Measurements from ENCODE around the gene MRM2. TPM values are rescaled to one million over a fixed set of nuclear protein-coding genes. Genes with fewer than 3 reads are reported as not detected.

The MRM2 gene
- total RNA-seq, 4 donors from 2014 or later = 13.4 to 24.7 (median 15.8) TPM

- whole genome bisulfite sequencing, 2 donors = 84 to 96% methylated on average over 7 to 8 of the region's 9 CpGs
- peaks cover 0 to 66% (median 0%) of the 10 kb centered on the region in 3 donors for H3K36me3 ChIP-seq
- no peaks in the 10 kb centered on the region for H3K9me3 ChIP-seq
- H3K27me3 ChIP-seq = no peaks in the 10 kb centered on the region
- TF ChIP-seq EP300 (IDR thresholded peaks at IDR 0.05) (no peak), POLR2A (IDR thresholded peaks at IDR 0.05) (no peak), CTCF (IDR thresholded peaks at IDR 0.05) (no peak)
- H3K27ac ChIP-seq = no peak overlapping the region
- no peak overlapping the region for H3K4me3 ChIP-seq
- H3K4me1 ChIP-seq = peaks cover 0 to 16% (median 3%) of the 10 kb centered on the region in 4 donors
- DNase-seq (ENCODE audit: low spot score in 2 of 2) = no peak
These were observed 11.0 kb upstream of the MRM2 start for GRCh38 chr7:2253021-2253420.

- TF ChIP-seq EP300 (IDR thresholded peaks at IDR 0.05) (no peak), CTCF (IDR thresholded peaks at IDR 0.05) (no peak), POLR2A (IDR thresholded peaks at IDR 0.05) (no peak)
- no peaks in the 10 kb centered on the region for H3K9me3 ChIP-seq
- 52 to 59% methylated on average over 19 to 20 of the region's 24 CpGs for WGBS, 2 donors
These were observed 10.1 kb upstream of the MRM2 start for GRCh38 chr7:2251841-2252771.

GRCh38 chr7:2251381-2251780, 9.4 kb upstream of the MRM2 start:
- Histone ChIP-seq H3K36me3 (peaks cover 0 to 51% (median 0%) of the 10 kb centered on the region in 3 donors), H3K4me1 (peaks cover 0 to 16% (median 3%) of the 10 kb centered on the region in 4 donors), H3K4me3 (no peak overlapping the region), H3K9me3 (no peaks in the 10 kb centered on the region), H3K27ac (no peak overlapping the region), H3K27me3 (no peaks in the 10 kb centered on the region)
- WGBS, 2 donors = 67 to 77% methylated on average over 7 to 10 of the region's 10 CpGs
- TF ChIP-seq EP300 (IDR thresholded peaks at IDR 0.05) = no peak
- TF ChIP-seq POLR2A (IDR thresholded peaks at IDR 0.05) = no peak
- DNase-seq (ENCODE audit: low spot score in 2 of 2) = no peak

More at GRCh38 chr7:2251841-2252771, 10.1 kb upstream of the MRM2 start:
- Histone ChIP-seq H3K4me1 (peaks cover 0 to 16% (median 3%) of the 10 kb centered on the region in 4 donors), H3K27ac (peak overlapping the region in 1 of 4 donors; percentile 33), H3K27me3 (no peaks in the 10 kb centered on the region), H3K36me3 (peaks cover 0 to 58% (median 0%) of the 10 kb centered on the region in 3 donors), H3K4me3 (no peak overlapping the region)
- DNase-seq (ENCODE audit: low spot score in 2 of 2) = no peak

GRCh38 chr7:2249744-2250323, 7.8 kb upstream of the MRM2 start:
- WGBS, 2 donors = 69 to 73% methylated on average over 13 to 18 of the region's 27 CpGs
- Histone ChIP-seq H3K4me3 (no peak overlapping the region), H3K36me3 (peaks cover 0 to 35% (median 0%) of the 10 kb centered on the region in 3 donors), H3K4me1 (peaks cover 0 to 16% (median 3%) of the 10 kb centered on the region in 4 donors), H3K27ac (peak overlapping the region in 1 of 4 donors; percentile 75), H3K9me3 (no peaks in the 10 kb centered on the region), H3K27me3 (no peaks in the 10 kb centered on the region)
- no peak for DNase-seq (ENCODE audit: low spot score in 2 of 2)
- TF ChIP-seq POLR2A (IDR thresholded peaks at IDR 0.05) (no peak), EP300 (IDR thresholded peaks at IDR 0.05) (no peak), CTCF (IDR thresholded peaks at IDR 0.05) (no peak)

- 29 to 45% methylated on average over 24 of the region's 24 CpGs for WGBS, 2 donors
- H3K36me3 ChIP-seq = peaks cover 0 to 28% (median 0%) of the 10 kb centered on the region in 3 donors
- no peak overlapping the region for H3K4me3 ChIP-seq
- no peaks in the 10 kb centered on the region for H3K27me3 ChIP-seq
- no peaks in the 10 kb centered on the region for H3K9me3 ChIP-seq
- peaks cover 0 to 16% (median 3%) of the 10 kb centered on the region in 4 donors for H3K4me1 ChIP-seq
- H3K27ac ChIP-seq = peak overlapping the region in 1 of 4 donors; percentile 75
- TF ChIP-seq CTCF (IDR thresholded peaks at IDR 0.05) (peak in 1 of 5 experiments; percentile 27), POLR2A (IDR thresholded peaks at IDR 0.05) (no peak), EP300 (IDR thresholded peaks at IDR 0.05) (peak in 1 of 2 donors; percentile 34)
- peak; percentile 52 to 59 for DNase-seq (ENCODE audit: low spot score in 2 of 2)
These were observed 7.1 kb upstream of the MRM2 start for GRCh38 chr7:2248984-2249694.

All from tibial nerve (tissue), 4 donors.